ENCODE measurements around the gene ATXN1.

Gene ATXN1

GRCh38 chr6:16570221-16570553 lies 191.1 kb downstream of the ATXN1 start:
- H3K36me3 ChIP-seq, result no peaks in the 10 kb centered on the region
- no peak for TF ChIP-seq CTCF (IDR thresholded peaks at IDR 0.05; ENCODE audit: low read depth, low read length)

GRCh38 chr6:16568128-16568527 lies 193.1 kb downstream of the ATXN1 start:
- no peak for DNase-seq
- Histone ChIP-seq H3K36me3 (no peaks in the 10 kb centered on the region), H3K4me1 (no peaks in the 10 kb centered on the region), H3K9me3 (no peaks in the 10 kb centered on the region), H3K4me3 (ENCODE audit: low read depth, low read length) (no peak overlapping the region), H3K27me3 (no peaks in the 10 kb centered on the region)
- TF ChIP-seq CTCF (IDR thresholded peaks at IDR 0.05; ENCODE audit: low read depth, low read length), result no peak

More at GRCh38 chr6:16570221-16570553, 191.1 kb downstream of the ATXN1 start:
- Histone ChIP-seq H3K4me3 (ENCODE audit: low read depth, low read length) (no peak overlapping the region), H3K4me1 (no peaks in the 10 kb centered on the region), H3K27me3 (no peaks in the 10 kb centered on the region), H3K9me3 (no peaks in the 10 kb centered on the region)
- DNase-seq, result no peak

DNA sequence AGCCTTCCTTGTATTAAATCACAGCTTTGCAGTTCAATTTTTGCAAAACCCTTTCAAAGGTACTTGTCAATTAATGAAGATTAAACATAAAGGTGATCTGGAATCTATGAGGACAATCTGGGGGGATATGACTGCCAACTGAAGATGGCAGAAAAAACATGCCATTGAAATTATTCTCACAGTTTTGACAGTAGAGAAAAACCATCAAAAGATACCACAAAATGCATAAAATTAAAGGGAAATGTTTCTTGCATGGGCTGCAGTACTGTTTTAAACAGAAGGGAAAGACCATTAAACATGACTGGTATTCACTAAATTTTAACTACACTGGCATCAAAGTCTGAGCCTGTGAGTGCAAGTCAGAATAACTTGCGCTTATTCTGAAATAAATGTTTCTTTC lies 194.2 kb downstream of the ATXN1 start:
- no peaks in the 10 kb centered on the region for H3K9me3 ChIP-seq
- TF ChIP-seq CTCF (IDR thresholded peaks at IDR 0.05; ENCODE audit: low read depth, low read length), result no peak
- no peaks in the 10 kb centered on the region for H3K27me3 ChIP-seq
- H3K36me3 ChIP-seq, result no peaks in the 10 kb centered on the region
- no peaks in the 10 kb centered on the region for H3K4me1 ChIP-seq
- no peak overlapping the region for H3K4me3 ChIP-seq (ENCODE audit: low read depth, low read length)
- DNase-seq, result no peak

- Histone ChIP-seq H3K36me3 (no peaks in the 10 kb centered on the region), H3K4me3 (ENCODE audit: low read depth, low read length) (no peak overlapping the region), H3K9me3 (no peaks in the 10 kb centered on the region), H3K27me3 (no peaks in the 10 kb centered on the region), H3K4me1 (no peaks in the 10 kb centered on the region)
- no peak for DNase-seq
- no peak for TF ChIP-seq CTCF (IDR thresholded peaks at IDR 0.05; ENCODE audit: low read depth, low read length)
These were observed 196.8 kb downstream of the ATXN1 start for GRCh38 chr6:16564436-16564835.

GRCh38 chr6:16563628-16564240 lies 197.5 kb downstream of the ATXN1 start:
- Histone ChIP-seq H3K4me1 (no peaks in the 10 kb centered on the region), H3K36me3 (no peaks in the 10 kb centered on the region), H3K4me3 (ENCODE audit: low read depth, low read length) (no peak overlapping the region), H3K9me3 (no peaks in the 10 kb centered on the region), H3K27me3 (no peaks in the 10 kb centered on the region)
- no peak for DNase-seq
- no peak for TF ChIP-seq CTCF (IDR thresholded peaks at IDR 0.05; ENCODE audit: low read depth, low read length)

GRCh38 chr6:16562498-16562897 lies 198.8 kb downstream of the ATXN1 start:
- no peak overlapping the region for H3K4me3 ChIP-seq (ENCODE audit: low read depth, low read length)
- no peaks in the 10 kb centered on the region for H3K36me3 ChIP-seq
- no peaks in the 10 kb centered on the region for H3K9me3 ChIP-seq
- TF ChIP-seq CTCF (IDR thresholded peaks at IDR 0.05; ENCODE audit: low read depth, low read length), result no peak
- no peaks in the 10 kb centered on the region for H3K27me3 ChIP-seq
- DNase-seq, result no peak
- no peaks in the 10 kb centered on the region for H3K4me1 ChIP-seq
